ENCODE results near the gene DTD1.
A peak's percentile ranks its signal among the peaks of the same experiment; 100 is the strongest.

Gene DTD1

DNA sequence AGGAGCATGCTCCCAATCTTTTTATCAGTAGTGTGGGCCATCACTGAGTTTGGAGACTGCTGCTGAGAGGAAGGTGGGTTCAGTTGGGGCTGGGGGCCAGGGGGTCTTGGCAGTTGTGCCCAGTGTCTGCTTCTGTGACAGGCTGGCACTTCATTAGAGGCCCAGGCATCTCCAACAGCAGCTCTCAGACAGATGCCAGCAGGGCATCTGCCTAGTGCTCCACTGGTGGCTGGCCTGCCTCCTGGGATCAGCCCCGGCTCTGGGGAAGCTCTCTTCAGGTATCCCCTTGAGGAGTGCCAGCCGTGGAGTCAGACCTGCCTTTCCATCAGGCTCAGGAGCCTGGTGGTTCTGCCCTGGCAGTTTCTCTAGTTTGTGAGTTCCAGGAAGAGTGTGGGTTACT, 77.3 kb downstream of the DTD1 start:
- DNase-seq, result no peak

DNA sequence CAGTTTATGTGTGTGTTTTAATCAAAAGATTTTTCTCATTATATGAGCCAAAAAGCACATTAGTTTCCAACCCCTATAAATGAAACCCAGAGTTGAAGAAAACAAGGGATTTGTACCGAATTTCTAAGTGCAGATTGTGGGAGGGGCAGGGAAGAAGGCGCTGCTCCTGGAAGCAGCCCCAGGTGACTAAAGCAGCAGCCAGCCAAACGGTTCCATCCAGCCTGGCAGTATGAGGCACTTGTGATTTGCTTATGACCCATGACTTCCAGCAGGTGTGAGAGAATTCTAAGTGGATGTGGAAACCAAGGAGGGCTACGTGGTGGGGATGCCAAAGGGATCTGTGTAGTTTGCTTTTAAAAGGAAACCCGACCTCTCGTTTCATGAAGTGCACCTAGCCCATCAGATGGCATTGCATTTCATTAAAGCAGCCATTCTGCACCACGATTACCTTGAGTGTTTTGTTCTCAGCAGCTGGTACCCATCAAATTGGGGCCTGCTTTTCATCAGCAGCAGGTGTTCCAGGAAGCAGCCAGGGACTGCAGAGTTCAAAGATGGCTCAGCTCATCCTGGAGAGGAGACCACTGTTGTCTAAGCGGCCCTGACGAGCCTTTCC, 79.1 kb downstream of the DTD1 start:
- no peak for DNase-seq

DNA sequence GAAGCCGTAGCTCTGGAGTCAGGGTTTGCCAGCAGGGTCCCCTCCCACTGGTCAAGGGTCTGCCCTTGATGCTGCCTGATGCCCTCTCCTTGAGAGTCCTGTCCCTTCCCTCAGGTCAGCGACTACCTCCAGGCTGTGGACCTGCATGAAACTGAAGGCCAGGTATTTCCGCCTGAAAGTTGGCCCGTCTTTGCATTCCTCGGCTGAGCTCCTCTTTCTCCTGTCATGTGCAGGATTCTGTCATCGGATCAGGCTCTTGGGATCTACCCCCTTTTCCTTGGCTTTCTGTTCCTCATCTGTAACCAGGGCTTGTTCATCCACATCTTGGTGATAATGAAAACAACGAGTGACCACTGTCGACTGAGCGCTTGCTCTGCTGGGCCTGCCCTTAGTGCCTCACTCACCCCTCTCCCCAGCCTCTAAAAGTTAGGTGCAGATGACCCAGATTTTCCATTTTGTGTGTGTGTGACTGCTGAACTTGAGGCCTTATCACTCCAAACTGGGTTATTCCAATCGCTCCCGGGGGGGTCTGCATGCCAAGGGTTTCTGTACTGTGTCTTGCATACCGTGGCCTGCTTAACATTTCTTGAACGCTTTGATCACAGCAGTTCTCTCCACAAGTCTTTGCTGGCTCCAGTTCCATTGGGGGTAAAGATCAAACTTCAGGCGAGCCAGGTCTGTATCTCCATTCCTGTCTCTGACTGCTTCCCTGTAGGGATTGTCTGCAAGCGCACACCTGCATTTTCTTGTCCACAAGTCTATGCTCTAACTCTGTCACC, 81.6 kb downstream of the DTD1 start:
- DNase-seq, result no peak

DNA sequence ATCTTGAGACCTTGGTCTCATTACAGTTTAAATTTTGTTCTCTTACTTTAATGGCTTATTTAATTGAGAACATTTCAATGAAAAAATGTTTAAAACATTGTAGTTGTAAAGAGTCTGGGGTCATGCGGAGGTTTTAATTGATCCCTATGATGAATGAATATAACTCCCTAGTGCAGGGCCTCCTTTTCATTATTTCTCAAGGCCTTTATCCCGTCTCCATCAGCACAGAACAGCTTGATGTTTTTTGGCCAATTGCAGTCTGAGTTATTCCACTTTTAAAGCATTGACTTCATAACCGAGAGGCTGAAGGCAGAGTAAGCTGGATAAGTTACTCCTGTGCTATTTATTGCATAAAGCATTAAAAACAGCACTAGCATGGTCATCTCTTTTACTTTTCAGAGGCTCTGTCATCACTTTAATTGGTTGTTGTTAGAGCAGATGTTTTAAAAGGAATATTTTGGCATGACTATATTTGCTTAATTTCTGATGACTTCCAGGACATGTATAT, 83.4 kb downstream of the DTD1 start:
- no peak for DNase-seq

DNA sequence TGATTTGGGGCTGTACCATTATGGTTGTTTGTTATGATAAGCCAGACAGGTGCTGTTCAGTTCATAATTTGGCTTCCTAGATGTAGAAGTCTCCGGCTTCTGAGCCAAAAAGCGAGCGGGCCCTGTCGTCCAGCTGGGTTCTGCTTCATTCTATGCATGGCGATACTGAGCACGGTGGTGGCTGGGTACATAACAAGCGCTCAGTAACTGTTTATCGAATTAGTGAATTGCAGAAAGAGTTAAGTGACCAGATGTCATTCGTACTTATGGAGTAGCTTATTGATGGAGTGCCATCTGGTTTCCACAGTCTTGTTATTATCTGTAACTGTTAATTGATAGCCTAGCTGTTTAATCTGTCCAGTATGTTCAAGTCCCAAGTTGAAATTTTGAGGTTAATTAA, 85.0 kb downstream of the DTD1 start:
- DNase-seq, result peak; percentile 80

DNA sequence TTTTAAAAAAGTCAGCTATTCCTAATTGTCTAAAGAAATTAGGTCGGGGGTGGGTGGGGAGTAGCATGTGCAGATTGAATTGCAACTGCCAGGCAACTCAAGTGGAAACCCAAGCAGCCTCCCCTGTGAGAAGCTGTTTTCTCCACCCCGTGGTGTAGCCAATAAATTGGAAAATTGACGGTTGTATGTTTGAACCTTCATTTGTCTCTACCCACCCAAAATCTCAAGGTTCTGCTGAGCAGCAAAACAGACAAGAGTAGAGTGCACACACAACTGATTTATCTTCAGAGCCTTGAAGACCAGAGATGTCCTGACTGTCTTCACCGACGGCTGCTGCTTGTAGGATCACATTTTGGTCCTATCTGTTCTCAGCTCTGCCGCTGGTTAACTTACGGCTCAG, 88.5 kb downstream of the DTD1 start:
- DNase-seq, result no peak

DNA sequence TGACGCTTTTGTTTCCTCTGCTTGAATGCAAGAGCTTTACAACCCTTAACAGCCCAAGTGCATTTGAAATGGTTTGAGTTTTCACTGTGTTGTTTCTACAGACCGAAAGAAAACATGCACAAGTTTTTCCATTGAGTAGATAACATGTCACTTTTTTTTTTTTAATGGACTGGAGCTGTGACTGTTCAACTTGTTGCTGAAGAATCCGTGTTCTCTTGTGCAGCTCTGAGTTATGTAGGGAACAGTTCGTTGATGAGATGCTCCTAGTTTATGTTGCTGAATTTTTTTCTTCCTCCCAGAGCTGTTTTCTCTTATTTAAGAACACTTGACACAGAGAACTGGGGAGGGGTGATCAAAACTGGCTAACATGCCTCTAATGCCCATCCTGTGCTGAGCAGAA, 89.3 kb downstream of the DTD1 start:
- DNase-seq, result no peak

DNA sequence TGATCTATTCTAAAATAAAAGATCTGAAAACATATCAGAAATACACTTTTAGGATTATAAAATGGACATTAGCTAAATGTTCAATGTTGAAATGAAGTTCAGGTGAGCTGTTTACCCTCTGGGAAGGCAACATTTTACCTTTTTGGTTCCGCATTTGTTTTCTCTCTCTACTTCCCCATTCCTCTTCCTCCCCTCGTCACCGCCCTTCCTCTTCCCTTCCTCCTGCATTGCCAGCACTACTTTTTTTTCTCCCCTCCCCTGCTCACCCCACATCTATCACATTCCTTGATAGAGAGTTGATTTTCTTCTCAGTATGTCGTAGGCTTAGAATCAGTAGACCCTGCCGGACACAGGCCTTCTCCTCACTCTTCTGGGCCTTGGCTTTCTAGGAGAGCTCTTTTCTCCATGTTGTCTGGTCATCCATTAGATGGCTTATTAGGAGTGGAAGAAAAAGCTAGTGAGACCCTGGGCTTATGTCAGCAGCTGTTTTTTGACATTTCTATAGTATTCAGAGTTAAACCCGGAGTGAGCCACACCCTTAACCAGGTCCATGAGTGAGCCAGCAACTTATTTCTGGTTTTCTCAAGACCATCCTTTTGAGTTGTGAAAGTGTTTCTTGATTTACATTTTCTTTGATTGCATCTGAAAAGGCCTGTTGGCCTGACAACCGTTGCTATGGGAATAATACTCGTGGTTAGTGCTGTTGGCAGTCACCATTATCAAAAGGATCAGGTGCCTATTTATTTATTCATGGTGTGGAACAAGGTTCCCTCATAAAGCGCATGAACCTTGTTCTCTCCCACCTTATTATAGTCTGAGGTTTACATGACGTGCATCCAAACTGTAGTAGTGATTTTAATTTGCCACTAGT, 90.9 kb downstream of the DTD1 start:
- no peak for DNase-seq

DNA sequence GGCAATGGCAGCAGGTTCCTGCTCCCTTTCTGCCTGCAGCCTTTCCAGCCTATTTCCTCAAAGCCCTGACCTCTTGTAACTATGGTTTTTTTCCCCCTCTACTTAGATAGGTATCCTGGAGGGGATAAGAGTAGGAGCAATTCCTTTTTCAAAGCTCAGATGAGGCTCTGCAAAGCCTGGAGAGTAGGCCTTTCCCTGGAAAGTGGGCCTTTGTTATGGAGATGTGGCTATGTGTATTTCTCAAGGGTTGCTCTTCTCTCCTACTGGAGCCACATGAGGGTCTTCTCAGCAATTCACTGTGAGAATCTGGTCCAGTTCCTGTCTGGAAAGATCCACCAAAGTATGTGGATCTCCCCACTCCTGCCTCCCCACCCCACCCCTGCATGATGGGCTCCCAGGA, 96.0 kb downstream of the DTD1 start:
- DNase-seq, result no peak

DNA sequence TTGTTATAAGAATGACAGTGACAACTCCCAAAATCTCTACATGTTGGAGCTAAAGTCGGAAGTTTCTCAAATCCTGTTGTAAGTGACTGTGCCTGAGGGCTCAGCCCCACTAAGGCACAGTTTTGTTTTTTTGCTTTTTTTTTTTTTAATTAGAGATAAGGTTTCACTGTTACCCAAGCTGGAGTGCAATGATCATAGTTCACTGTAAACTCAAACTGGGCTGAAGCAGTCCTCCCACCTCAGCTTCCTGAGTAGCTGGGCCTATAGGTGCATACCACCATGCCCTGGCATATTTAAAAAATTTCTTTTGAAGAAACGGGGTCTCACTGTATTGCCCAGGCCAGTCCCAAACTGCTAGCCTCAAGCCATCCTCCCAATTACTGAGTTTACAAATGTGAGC, 96.9 kb downstream of the DTD1 start:
- DNase-seq, result no peak

DNA sequence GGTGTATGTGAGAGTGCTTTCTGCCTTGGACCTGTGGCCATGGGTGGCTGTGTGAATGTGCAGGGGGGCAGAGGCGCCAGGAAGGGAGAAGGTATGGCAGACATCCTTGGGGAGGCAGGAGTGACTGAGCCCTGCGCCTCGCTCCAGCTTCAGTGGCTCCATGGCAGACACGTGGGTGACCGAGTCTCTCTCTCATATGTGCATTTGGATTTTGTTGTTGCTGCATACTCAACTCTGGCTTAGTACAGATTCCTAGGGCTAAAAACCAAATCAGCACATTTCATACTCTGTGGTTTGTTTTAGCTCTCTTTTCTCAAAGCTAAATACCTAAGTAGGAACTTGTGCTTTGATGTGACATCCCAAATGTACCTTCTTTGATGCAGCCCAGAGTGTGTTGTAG, 97.6 kb downstream of the DTD1 start:
- DNase-seq, result no peak

DNA sequence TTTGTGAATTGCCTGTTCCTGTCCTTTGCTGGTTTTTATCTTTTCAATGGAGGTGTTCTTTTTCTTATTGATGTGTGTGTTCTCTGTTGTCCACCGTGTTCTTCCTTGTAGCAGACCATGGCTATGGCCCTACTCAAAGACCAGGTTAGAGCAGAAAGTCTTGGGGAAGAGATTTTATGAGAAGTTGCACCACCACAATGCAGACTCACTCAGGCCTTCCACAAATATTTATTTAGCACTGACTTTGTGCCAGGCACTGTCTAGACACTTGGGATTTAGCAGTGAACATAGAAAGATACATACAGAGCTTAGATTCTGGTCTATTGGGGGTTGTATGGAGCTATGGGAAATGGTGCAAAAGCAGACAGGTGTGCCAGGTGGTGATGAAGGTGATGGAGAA, 98.8 kb downstream of the DTD1 start:
- DNase-seq, result no peak

DNA sequence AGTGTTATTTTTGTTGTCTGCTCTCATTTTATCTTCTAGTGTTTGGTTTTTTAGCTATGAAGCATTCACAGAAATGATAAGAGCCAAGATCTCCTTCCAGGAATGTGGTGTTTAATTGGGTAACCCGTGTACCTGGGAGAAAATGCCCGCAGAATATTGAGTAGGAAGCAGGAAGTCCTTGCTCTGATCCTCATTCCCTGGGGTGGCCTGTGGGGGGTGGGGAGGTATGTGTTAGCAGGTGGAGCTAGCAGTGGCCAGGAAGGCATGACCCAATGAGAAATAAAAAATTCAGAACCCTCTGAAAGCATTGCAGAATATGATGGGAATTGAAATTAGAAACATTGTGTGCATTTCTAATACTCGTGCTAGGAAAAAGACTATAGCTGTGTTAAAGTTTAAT, 100.8 kb downstream of the DTD1 start:
- DNase-seq, result no peak

DNA sequence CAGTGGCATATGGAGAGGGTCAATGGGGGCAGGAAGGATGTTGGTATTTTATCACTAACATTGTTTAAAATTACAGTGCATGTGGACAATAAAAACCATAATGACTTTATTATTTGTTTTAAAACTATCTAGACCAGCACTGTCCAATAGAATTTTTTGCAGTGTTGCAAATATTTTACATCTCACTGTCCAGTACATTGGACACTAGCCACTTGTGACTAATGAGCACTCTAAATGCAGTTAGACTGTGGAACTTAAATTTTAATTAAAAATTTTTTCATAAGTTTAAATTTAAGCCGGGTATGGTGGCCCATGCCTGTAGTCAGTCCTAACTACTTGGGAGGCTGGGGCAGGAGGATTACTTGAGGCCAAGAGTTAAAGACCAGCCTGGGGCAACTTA, 101.7 kb downstream of the DTD1 start:
- DNase-seq, result no peak

DNA sequence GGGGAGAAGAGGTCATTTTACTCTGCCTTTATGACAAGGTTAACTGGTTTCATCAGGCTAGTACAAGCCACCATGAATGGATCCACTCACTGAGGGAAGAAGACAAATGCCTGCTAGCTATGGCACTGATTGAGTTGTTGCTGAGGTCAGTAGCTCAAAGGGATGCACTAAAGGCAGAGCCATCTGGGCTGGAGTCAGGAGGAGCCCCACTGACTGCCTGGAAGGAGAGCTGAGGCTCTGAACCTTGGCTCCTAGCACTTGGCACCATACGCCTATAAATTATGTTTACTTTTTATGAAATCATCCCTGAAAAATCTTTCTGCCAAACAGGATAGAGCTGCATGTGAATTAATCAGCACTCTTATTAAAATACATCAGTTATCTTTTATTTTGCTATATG, 104.6 kb downstream of the DTD1 start:
- DNase-seq, result peak; percentile 10

DNA sequence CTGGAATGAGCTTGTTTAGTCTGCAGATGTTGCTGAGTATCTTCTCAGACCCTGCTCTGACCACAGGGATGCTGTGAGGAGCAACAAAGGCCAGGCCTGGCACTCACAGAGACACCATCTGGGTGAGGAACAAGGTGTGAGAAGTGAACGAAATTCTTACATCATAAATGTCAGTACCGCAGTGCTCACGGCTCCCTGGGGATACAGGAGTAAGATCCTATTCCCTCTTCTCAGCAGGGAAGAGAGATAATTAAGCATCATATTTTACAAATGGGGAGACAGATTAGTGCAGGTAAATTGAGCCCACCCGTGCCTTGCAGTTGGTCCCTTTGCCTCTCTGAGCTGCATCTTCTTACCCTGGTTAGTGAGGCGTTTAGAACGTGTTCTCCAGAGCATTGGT, 106.2 kb downstream of the DTD1 start:
- no peak for DNase-seq

DNA sequence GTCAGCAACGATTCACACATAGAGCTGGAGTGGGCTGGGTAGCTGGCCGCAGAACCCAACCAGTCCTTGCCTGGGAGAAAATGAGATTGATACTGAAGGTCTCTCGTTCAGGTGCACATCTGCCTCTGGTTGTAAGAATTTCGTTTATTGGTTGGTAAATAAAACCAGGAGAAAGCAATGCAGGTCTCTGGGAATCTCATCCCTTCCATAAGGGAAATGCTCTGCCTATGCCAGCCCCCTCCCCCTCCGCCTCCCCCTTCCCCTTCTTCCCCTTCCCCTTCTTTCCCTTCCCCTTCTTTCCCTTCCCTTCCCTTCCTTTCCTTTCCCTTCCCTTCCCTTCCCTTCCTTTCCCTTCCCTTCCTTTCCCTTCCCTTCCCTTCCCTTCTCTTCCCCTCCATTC, 107.3 kb downstream of the DTD1 start:
- DNase-seq, result no peak

DNA sequence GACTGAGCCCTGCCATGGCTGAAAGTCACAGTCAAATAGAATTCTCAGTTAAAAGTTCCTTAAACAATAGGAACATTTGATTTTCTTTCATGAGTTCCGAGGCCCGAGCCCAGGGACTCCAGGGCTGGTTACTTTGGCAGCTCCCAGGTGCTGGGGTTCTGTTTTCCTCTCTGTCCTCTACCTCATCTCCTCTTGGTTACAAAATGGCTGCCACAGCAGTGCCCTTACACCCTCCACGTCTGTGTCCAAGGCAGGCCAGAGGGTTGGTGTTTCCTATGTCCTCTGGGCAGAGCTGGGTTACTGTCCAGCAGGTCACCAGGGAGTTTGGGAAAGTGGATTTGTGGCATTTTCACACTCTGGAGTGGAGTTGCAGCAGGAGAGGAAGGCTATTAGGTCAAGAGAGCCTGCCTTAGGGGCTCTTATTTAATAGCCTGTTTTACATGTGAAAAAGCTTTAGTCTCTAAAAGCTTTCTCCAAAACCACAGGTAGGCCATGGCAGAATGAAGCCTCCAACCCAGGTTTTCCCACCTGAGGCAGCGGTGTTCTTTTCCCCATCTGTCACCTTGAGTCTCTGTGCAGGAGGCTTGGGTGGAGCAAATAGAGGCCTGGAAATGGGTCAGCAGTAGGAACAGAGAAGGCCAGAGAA, 111.0 kb downstream of the DTD1 start:
- DNase-seq, result no peak

DNA sequence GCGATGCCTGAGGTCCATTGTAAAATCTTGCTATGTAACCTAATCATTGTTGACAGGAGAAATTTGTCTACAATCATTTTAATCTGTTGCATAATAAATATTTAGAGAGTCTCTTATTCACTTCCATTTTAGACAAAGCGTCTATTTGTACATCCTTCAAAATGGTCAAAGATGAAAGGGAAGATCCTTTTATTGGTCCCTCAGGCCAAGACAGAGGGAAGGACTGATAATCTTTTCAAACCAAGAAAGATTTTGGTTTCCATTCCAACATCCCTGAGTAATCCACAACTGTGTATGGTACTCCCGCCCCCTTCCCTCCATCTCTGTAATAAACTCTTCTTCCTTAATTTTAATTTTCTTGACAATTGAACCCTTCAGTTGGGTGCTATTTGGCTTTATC, 114.1 kb downstream of the DTD1 start:
- DNase-seq, result no peak

DNA sequence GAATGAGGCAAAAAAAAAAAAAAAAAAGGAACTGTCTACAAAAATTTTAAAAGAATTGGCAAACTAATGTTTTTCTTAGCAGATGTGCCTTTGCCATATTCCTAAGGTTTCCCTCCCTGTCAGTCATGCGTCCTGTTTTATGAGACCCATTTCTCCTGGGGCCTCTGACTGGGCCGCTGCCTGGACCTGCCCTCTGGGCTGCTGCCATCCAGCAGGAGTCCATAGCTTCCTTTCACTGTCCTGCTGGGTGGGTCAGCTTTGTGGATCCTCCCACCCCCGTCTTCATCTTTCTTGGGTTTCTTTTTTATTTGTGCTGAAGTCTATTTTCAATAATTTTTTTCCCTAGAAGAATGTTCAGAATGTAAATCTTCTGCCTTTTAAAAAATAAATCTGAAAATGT, 114.9 kb downstream of the DTD1 start:
- DNase-seq, result no peak

DNA sequence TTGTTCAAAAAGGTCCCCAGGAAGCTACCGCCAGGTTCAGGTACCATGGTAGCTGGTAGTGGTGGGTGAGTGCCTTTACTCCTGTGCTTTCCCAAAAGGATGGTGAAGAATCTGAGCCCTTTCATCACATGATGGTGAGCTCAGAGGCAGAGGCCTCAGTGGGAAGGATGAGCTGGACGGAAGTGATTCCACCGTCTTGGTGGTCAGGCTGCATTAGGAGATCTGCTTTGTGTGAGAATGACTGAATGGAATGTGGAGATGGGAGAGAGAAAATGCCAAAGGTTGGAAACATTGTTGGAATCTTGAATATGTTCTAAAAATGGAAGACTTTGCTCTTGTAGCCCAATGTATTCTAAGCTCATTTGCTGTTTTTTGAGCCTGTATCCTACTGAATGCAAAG, 117.6 kb downstream of the DTD1 start:
- no peak for DNase-seq

DNA sequence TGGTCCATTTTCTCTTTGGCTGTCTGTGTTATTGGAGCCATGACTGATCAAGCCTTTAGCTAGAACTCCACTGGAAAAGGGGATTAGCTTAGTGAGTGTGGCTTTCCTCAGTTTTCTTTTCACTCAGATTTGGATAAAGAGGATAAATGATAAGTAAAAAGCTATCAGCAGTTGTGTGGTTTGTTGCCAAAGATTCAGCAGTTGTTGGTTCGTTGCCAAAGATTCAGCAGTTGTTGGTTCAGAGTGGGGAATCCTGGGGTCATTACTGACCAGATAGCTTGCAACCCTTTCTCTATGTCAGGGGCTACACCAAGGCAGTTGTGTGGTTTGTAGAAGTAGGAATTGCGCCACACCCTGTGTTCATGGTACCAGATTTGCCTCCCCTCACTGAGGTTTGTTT, 118.1 kb downstream of the DTD1 start:
- DNase-seq, result no peak

DNA sequence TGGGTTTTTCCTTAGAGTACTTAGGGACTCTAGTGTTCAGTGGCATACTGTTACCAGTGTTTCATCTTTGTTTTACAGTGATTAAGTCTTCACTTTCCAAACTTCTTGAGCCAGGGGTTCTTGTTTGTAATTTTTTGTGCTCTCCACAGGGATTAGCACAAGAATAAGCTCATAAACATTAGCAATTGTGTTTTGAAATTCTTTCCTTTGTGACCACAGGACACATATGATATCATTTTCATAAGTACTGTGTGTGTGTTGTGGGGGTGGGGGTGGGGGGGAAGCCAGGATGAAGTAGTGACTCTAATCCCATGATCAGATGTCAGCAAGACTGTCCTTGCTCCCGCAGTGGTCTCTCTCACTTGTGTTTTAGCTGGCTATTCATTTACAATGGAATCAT, 124.3 kb downstream of the DTD1 start:
- DNase-seq, result no peak
